NCI-H2171 (cell line): ENCODE data around the gene RELB.

Experiments used
- DNase-seq: peaks from one replicate; lab custom pipeline; 2025; lab: John Stamatoyannopoulos, UW

The RELB gene

GRCh38 chr19:45079911-45080370, 78.7 kb downstream of the RELB start:
- DNase-seq = no peak

DNA sequence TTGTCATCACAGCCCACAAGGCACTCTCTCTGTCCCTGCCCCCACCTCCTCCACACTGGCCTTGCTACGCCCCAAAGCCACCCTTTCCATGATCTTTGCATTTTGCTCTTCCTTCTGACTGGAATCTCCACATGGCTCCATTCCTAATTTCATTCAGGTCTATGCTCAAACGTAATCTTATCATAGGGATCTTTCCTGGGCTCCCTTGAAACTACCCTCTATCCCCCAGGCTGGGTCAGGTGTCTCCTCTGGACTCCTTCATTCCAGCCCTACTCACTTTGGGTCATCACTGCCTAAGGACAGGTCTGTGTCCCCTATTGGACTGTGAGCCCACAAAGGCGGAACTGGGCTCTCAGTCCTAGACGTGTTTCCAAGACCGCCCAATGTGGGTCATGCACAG, 80.9 kb downstream of the RELB start:
- DNase-seq = no peak

DNA sequence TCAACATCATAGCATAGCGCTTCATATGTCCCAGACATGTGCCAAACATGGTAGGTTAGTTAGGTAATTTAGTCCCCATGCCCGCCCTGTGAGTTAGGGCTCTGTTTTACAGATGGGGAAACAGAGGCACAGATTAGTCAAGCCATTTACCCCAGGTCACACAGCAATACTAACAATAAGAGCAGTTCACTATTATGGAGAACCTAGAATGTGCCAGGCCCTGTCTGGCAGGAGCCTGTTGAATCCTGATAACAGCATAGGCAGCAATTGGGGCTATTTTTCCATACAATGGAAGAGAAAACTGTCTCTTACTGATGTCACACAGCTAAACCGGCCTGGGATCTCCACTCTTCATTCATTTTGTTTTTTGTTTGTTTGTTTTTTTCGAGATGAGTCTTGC, 85.2 kb downstream of the RELB start:
- DNase-seq = no peak

DNA sequence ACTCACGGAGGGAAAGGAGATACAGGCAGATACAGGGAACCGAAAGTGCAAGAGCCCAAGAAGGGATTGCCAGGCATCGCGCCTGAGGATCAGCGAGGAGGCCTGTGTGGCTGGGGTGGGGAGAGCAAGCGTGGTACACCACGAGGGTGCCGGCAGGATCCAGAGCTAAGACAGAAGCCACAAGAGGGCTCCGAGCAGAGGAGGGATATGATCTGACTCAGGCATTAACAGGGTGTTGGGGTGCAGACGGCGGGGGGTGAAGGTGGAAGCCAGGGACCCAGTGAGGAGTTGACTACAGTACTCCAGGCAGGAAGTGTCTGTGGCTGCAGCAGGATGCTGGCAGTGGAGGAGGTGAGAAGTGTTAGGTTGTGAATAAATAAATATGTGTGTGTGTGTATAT, 86.3 kb downstream of the RELB start:
- DNase-seq = no peak
